Skeletal muscle tissue (tissue), 4 donors: ENCODE measurements around the gene CHAT. TPM values are rescaled to one million over a fixed set of nuclear protein-coding genes. Genes with fewer than 3 reads are reported as not detected.
"Not testable (repeated sequence)": the region's sequence is repeated elsewhere in the genome, so short reads cannot be mapped to it uniquely, and the experiment has no call there.

ENCODE experiments used
- H3K27ac ChIP-seq: one replicate; pipeline ENCODE4 v1.7.0; 2013; ENCODE audit warnings: mild to moderate bottlenecking, low read depth, low read length, inconsistent platforms
- H3K27me3 ChIP-seq, 3 donors: one replicate each; pipeline ENCODE4 v1.7.0; 2013; ENCODE audit warnings: low read length in 3 of 3; ENCODE audit not compliant: control insufficient read depth in 3 of 3, insufficient read depth in 3 of 3
- H3K36me3 ChIP-seq, 3 donors: one replicate each; pipeline ENCODE4 v1.7.0; 2013; ENCODE audit warnings: low read length in 3 of 3; ENCODE audit not compliant: control insufficient read depth in 3 of 3, insufficient read depth in 3 of 3
- H3K4me1 ChIP-seq, 3 donors: one replicate each; pipeline ENCODE4 v1.7.0; 2013; ENCODE audit warnings: low read length in 3 of 3, mild to moderate bottlenecking in 3 of 3; ENCODE audit not compliant: control insufficient read depth in 3 of 3, insufficient read depth in 3 of 3
- H3K4me3 ChIP-seq, 3 donors: one replicate each; pipeline ENCODE4 v1.7.0; 2013; ENCODE audit warnings: low read length in 3 of 3
- H3K9ac ChIP-seq, 3 donors: one replicate each; pipeline ENCODE4 v1.7.0; 2013; ENCODE audit warnings: low read length in 3 of 3, mild to moderate bottlenecking in 3 of 3, moderate library complexity in 2 of 3, low read depth in 1 of 3
- H3K9me3 ChIP-seq, 3 donors: one replicate each; pipeline ENCODE4 v1.7.0; 2013; ENCODE audit warnings: low read length in 3 of 3; ENCODE audit not compliant: control insufficient read depth in 3 of 3
- total RNA-seq: library from RNA; depleted of rRNA; stranded (reverse); fragments of >200 nt; gene quantifications from one replicate; pipeline ENCODE4 v1.2.3, GENCODE V29; 2014
- donor health status: Osteomylitis.

The CHAT gene
- total RNA-seq, 1 donor from 2014 or later: not detected

DNA sequence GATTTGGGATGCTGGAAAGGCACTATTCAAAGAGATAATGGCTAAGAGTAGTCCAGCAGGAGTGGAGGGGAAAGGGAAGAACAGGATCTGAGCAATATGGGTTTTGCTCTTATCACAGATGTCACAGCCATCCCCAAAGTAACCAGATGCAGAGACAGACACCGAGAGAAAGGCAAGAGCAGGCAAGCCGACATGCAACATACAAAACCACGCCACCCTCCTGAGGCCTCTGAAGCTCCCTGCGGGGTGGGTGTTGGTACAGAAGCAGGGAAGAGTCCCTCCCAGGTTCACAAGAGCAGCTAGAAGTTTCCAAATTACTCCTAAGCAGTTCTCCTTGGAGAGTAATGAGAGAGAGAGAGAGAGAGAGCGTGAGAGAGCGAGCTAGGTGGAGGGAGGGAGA lies 54.8 kb downstream of the CHAT start:
- no peak overlapping the region for H3K9ac ChIP-seq
- H3K27me3 ChIP-seq: peaks cover 0 to 3% (median 0%) of the 10 kb centered on the region in 3 donors
- H3K27ac ChIP-seq: no peak overlapping the region
- H3K4me3 ChIP-seq: no peak overlapping the region
- no peaks in the 10 kb centered on the region for H3K9me3 ChIP-seq
- H3K36me3 ChIP-seq: no peaks in the 10 kb centered on the region
- no peaks in the 10 kb centered on the region for H3K4me1 ChIP-seq

DNA sequence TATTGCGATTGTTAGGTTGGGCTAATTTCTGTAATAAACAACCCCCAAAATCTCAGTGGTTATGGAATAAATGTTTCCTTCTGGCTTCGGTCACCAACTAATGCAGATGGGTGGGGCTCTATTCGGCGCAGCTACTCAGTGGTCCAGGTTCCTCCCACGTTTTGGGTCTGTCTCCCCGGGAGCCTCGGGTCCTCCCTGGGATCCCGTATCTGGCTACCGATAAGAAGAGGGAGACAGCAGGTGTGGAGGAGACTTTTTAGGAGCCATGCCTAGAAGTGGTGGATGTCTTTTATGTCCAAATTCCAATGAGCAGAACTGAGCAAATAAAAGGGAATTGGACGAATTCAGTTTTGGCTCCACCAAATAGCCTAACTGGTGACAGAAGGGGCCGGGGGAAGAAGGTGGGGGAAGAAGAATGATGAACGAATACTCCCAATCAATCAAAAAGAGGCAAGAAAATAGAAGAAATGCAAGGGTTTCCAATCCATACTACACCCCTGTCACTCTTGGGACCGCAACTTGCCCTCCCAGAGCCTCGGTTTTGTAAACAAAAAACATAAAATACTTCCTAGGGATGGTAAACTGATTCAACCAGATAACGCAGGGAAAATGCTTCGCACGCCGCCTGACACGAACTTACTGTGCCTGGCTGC lies 65.1 kb downstream of the CHAT start:
- H3K9me3 ChIP-seq: peaks cover 2 to 8% (median 6%) of the 10 kb centered on the region in 3 donors
- no peaks in the 10 kb centered on the region for H3K36me3 ChIP-seq
- H3K9ac ChIP-seq: no peak overlapping the region
- H3K4me1 ChIP-seq: no peaks in the 10 kb centered on the region
- peaks cover 3 to 5% (median 4%) of the 10 kb centered on the region in 3 donors for H3K27me3 ChIP-seq
- H3K4me3 ChIP-seq: no peak overlapping the region
- no peak overlapping the region for H3K27ac ChIP-seq

DNA sequence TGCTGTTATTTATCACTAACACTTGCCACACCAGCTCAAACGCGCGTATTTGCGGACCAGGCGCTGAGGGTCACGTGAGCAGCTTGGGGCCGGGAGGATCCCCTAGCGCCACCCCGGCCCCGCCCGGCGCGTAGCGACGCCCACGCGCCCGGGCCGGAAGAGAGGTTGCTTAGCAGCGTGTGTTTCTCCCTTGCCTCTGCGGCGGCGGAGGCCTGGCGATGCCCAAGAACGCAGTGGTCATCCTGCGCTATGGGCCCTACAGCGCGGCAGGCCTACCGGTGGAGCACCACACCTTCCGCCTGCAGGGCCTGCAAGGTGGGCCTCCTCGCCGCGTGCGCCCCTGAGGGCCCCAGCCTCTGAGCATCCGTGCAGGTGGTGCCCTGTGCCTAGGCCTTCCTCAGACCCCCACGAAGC lies 65.7 kb downstream of the CHAT start, which contains the start of gene C10orf53:
Gene C10orf53, plus strand, starts transcription at position 172 of the 414 bp plus-strand sequence. Its CDS starts 47 bp downstream, at position 219.
- Histone ChIP-seq H3K9ac (no peak within 1 kb of the TSS), H3K4me3 (no peak within 1 kb of the TSS), H3K27ac (no peak within 1 kb of the TSS), H3K36me3 (no peaks in the 10 kb centered on the region), H3K27me3 (peaks cover 3 to 5% (median 4%) of the 10 kb centered on the region in 3 donors), H3K4me1 (no peaks in the 10 kb centered on the region), H3K9me3 (peaks cover 2 to 8% (median 6%) of the 10 kb centered on the region in 3 donors)

DNA sequence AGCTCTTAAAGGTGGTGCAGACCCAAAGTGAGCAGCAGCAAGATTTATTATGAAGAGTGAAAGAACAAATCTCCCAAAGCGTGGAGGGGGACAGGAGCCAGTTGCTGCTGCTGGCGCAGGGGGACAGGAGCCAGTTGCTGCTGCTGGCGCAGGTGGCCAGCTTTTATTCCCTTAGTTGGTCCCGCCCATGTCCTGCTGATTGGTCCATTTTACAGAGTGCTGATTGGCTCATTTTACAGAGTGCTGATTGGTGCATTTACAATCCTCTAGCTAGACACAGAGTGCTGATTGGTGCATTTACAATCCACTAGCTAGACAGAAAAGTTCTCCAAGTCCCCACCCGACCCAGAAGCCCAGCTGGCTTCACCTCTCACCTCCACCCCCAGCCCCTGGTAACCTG lies 68.6 kb downstream of the CHAT start:
- H3K4me1 ChIP-seq, H3K9me3 ChIP-seq, H3K36me3 ChIP-seq, H3K27ac ChIP-seq, H3K27me3 ChIP-seq, H3K9ac ChIP-seq, H3K4me3 ChIP-seq: not testable (repeated sequence)

DNA sequence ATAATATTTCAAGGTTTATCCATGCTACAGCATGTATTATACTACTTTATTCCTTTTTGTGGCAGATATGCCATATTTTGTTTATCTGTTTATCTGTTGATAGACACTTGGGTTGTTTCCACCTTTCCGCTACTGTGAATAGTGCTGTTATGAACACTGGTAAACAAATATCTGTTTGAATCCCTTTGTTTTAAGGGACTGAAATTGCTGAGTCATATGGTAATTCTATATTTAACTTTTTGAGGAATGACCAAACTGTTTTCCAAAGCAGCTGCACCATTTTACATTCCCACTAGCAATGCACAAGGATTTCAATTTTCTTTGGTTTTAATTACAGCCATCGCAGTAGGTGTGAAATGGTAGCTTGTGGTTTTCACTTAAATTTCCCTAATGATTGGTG lies 69.0 kb downstream of the CHAT start:
- Histone ChIP-seq H3K4me3 (no peak overlapping the region), H3K27me3 (peaks cover 2 to 8% (median 8%) of the 10 kb centered on the region in 3 donors), H3K27ac (no peak overlapping the region), H3K9me3 (peaks cover 2 to 8% (median 7%) of the 10 kb centered on the region in 3 donors), H3K9ac (no peak overlapping the region), H3K4me1 (no peaks in the 10 kb centered on the region), H3K36me3 (no peaks in the 10 kb centered on the region)

DNA sequence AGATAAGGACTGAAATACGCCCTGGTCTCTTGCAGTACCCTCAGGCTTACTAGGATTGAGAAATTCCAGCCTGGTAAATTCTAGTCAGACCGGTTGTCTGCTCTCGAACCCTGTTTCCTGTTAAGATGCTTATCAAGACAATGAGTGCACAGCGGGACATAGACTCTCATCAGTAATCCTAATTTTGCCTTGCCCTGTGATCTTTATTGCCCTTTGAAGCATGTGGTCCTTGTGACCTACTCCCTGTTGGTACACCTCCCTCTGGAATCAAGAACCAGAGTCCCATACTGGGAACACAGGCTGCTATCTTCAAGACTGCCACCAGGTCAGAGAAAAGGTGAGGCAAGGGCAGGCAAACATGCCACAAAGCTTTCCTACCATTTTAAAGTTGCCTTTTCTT lies 72.8 kb downstream of the CHAT start:
- H3K27ac ChIP-seq: no peak overlapping the region
- peaks cover 23 to 30% (median 26%) of the 10 kb centered on the region in 3 donors for H3K27me3 ChIP-seq
- no peaks in the 10 kb centered on the region for H3K4me1 ChIP-seq
- H3K9ac ChIP-seq: no peak overlapping the region
- H3K36me3 ChIP-seq: no peaks in the 10 kb centered on the region
- peaks cover 0 to 2% (median 0%) of the 10 kb centered on the region in 3 donors for H3K9me3 ChIP-seq
- H3K4me3 ChIP-seq: no peak overlapping the region

DNA sequence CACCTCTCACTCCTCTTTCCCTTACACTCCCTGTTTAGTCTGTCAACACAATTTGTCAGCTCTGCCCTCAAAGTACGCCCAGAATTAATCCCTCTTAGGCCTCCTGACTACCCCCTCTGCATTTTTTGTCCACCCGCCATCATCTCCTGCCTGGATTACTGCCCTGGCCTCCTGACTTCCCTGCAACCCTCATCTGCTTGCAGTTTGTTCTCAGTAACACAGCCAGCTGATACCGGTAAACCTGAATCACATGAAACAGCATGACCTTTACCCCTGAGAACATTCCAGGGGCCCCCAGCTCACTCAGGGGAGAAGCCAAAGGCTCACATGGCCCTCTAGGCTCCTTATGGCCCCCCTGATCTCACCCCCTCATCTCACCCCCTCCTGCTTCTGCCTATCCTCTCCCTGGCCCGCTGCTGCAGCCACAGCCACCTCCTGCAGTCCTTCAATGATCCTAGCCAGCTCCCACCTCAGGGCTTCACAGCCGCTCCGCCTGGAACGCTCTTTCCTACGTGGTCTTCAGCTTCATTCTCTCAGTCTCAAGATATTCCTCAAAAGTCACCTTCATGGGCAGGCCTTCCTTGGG lies 74.5 kb downstream of the CHAT start:
- H3K9ac ChIP-seq: no peak overlapping the region
- no peak overlapping the region for H3K27ac ChIP-seq
- peaks cover 0 to 2% (median 2%) of the 10 kb centered on the region in 3 donors for H3K9me3 ChIP-seq
- H3K4me3 ChIP-seq: no peak overlapping the region
- no peaks in the 10 kb centered on the region for H3K36me3 ChIP-seq
- H3K4me1 ChIP-seq: no peaks in the 10 kb centered on the region
- H3K27me3 ChIP-seq: peaks cover 23 to 35% (median 29%) of the 10 kb centered on the region in 3 donors

DNA sequence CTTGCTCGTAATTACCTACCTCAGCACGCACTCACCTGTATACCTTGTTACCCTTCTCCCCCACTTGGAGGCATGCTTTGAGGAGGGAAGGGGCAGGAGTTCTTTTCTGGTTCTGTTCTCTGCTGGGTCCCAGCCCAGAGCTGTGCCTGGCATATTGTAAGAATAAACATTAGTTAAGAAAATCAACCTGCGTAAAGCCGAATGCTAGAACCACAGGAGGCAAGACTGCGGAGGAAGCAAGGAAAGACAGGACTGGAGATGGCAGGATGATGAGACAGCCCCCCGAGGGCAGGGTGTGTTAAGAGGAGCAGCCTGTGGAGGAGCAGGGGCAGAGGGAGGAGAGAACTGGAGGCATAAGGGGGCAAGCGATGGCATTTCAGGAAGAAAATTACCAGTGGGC lies 75.1 kb downstream of the CHAT start:
- Histone ChIP-seq H3K4me3 (no peak overlapping the region), H3K27ac (no peak overlapping the region), H3K27me3 (peaks cover 23 to 40% (median 29%) of the 10 kb centered on the region in 3 donors), H3K9ac (no peak overlapping the region), H3K4me1 (no peaks in the 10 kb centered on the region), H3K9me3 (peaks cover 0 to 6% (median 2%) of the 10 kb centered on the region in 3 donors), H3K36me3 (no peaks in the 10 kb centered on the region)

DNA sequence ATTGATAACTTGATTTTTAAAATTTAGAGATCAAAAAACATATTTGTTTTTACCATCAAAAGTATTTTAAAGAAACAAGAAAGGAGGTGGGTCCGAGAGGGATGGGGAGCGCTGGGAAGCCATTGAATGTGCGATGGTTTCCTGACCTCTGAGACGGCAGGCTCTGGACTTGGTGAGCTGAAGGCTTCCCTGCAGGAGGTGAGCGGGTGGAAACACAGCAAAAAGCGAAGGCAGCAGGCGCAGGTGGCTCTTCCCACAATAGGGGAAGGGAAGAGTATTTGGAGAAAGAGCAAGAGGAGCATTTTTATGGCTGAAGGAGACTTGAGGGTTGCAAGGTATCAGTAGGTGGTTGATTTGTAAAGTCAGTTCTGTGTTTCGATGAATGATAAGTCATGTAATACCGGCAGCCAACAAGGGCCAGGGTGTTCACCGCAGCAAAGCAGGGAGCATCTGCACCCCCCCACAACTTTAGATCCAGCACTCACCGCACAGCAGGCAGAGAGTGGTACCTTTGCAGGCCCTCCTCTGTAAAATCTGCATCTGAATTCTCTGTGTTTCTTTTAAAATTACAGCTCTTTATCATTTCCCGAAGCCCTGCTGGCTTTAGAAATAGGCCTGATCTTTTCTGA lies 76.2 kb downstream of the CHAT start:
- peaks cover 0 to 6% (median 2%) of the 10 kb centered on the region in 3 donors for H3K9me3 ChIP-seq
- H3K27ac ChIP-seq: no peak overlapping the region
- no peak overlapping the region for H3K9ac ChIP-seq
- no peak overlapping the region for H3K4me3 ChIP-seq
- H3K36me3 ChIP-seq: no peaks in the 10 kb centered on the region
- no peaks in the 10 kb centered on the region for H3K4me1 ChIP-seq
- peaks cover 27 to 40% (median 29%) of the 10 kb centered on the region in 3 donors for H3K27me3 ChIP-seq
